HG03571 (cell line): Measurements from ENCODE around the gene LAMB4.

Source experiments
- ATAC-seq: cut with Tn5 transposase; IDR thresholded peaks from one replicate; pipeline ENCODE4 v1.9.1; 2021; ENCODE audit not compliant: unreplicated experiment

LAMB4 gene

GRCh38 chr7:108142675-108143259 lies 12.6 kb upstream of the LAMB4 start:
- no peak for ATAC-seq

- ATAC-seq, result no peak
Observed at GRCh38 chr7:108142180-108142579, 12.0 kb upstream of the LAMB4 start.

GRCh38 chr7:108140671-108141070 lies 10.5 kb upstream of the LAMB4 start:
- no peak for ATAC-seq

- ATAC-seq, result no peak
Observed at GRCh38 chr7:108138911-108139310, 8.8 kb upstream of the LAMB4 start.

GRCh38 chr7:108137993-108138392 lies 7.8 kb upstream of the LAMB4 start:
- no peak for ATAC-seq

GRCh38 chr7:108137040-108137439 lies 6.9 kb upstream of the LAMB4 start:
- ATAC-seq, result no peak

GRCh38 chr7:108136191-108136688 lies 6.1 kb upstream of the LAMB4 start:
- peak; percentile 16 for ATAC-seq

- ATAC-seq, result peak; percentile 99
Observed at GRCh38 chr7:108135446-108136190, 5.5 kb upstream of the LAMB4 start.

- ATAC-seq, result no peak
Observed at GRCh38 chr7:108134486-108134885, 4.3 kb upstream of the LAMB4 start.

- no peak for ATAC-seq
Observed at GRCh38 chr7:108132551-108133265, 2.5 kb upstream of the LAMB4 start.

- no peak for ATAC-seq
Observed at GRCh38 chr7:108129018-108129965, 869 bp downstream of the LAMB4 start.

- no peak for ATAC-seq
Observed at GRCh38 chr7:108128514-108128913, 1.6 kb downstream of the LAMB4 start.

GRCh38 chr7:108127461-108127860 lies 2.7 kb downstream of the LAMB4 start:
- ATAC-seq, result no peak

GRCh38 chr7:108124820-108125219 lies 5.3 kb downstream of the LAMB4 start:
- ATAC-seq, result no peak

GRCh38 chr7:108122181-108122580 lies 8.0 kb downstream of the LAMB4 start:
- ATAC-seq, result no peak

GRCh38 chr7:108120933-108121332 lies 9.2 kb downstream of the LAMB4 start:
- ATAC-seq, result no peak

- ATAC-seq, result no peak
Observed at GRCh38 chr7:108120196-108120595, 10.0 kb downstream of the LAMB4 start.

GRCh38 chr7:108118959-108119358 lies 11.2 kb downstream of the LAMB4 start:
- no peak for ATAC-seq

GRCh38 chr7:108114117-108114841 lies 15.9 kb downstream of the LAMB4 start:
- peak; percentile 81 for ATAC-seq

GRCh38 chr7:108112683-108113082 lies 17.5 kb downstream of the LAMB4 start:
- ATAC-seq, result no peak
